Mesendoderm (in vitro differentiated cells): ENCODE data around the gene RFC2.
"Not testable (repeated sequence)": the region's sequence is repeated elsewhere in the genome, so short reads cannot be mapped to it uniquely, and the experiment has no call there.

ENCODE experiments used
- DNase-seq: peaks from one replicate; pipeline ENCODE4 v3.0.0; 2013
- H2AK5ac ChIP-seq: 2 replicates; pipeline ENCODE4 v1.6.1; 2013; ENCODE audit warnings: low read length, inconsistent platforms
- H2BK120ac ChIP-seq: 2 replicates; pipeline ENCODE4 v1.6.1; 2013; ENCODE audit warnings: low read depth, mild to moderate bottlenecking, low read length, moderate library complexity, mixed read lengths
- H2BK15ac ChIP-seq: replicated peaks from 2 replicates; pipeline ENCODE4 v1.6.1; 2013; ENCODE audit warnings: low read depth, mild to moderate bottlenecking, moderate library complexity
- H2BK5ac ChIP-seq: 2 replicates; pipeline ENCODE4 v1.6.1; 2013; ENCODE audit warnings: low read length, inconsistent platforms
- H3K18ac ChIP-seq: 2 replicates; pipeline ENCODE4 v1.6.1; 2013; ENCODE audit warnings: mild to moderate bottlenecking, low read length, mixed read lengths
- H3K23ac ChIP-seq: one replicate; pipeline ENCODE4 v1.6.1; 2013; ENCODE audit warnings: low read length
- H3K27ac ChIP-seq: 2 replicates; pipeline ENCODE4 v1.5.1; 2013; ENCODE audit warnings: low read depth, mild to moderate bottlenecking, inconsistent platforms, low read length, moderate library complexity
- H3K27me3 ChIP-seq: 2 replicates; pipeline ENCODE4 v1.6.1; 2013; ENCODE audit warnings: low read length, control low read depth, mild to moderate bottlenecking, inconsistent platforms; ENCODE audit not compliant: insufficient read depth, poor library complexity
- H3K36me3 ChIP-seq: 2 replicates; pipeline ENCODE4 v1.6.1; 2013; ENCODE audit warnings: low read length, inconsistent platforms; ENCODE audit not compliant: control insufficient read depth, insufficient read depth
- H3K4ac ChIP-seq: one replicate; pipeline ENCODE4 v1.6.1; 2013; ENCODE audit warnings: low read depth, mild to moderate bottlenecking, low read length, moderate library complexity
- H3K4me1 ChIP-seq: 2 replicates; pipeline ENCODE4 v1.6.1; 2013; ENCODE audit warnings: low read depth, low read length, inconsistent platforms; ENCODE audit not compliant: control insufficient read depth
- H3K4me2 ChIP-seq: 2 replicates; pipeline ENCODE4 v1.6.1; 2013; ENCODE audit warnings: low read length
- H3K4me3 ChIP-seq: 2 replicates; pipeline ENCODE4 v1.5.1; 2013; ENCODE audit warnings: mild to moderate bottlenecking, low read length
- H3K56ac ChIP-seq: one replicate; pipeline ENCODE4 v1.6.1; 2013; ENCODE audit warnings: low read length
- H3K79me1 ChIP-seq: 2 replicates; pipeline ENCODE4 v1.6.1; 2013; ENCODE audit warnings: low read length, inconsistent platforms
- H3K79me2 ChIP-seq: 2 replicates; pipeline ENCODE4 v1.6.1; 2013; ENCODE audit warnings: mild to moderate bottlenecking, low read length; ENCODE audit not compliant: control insufficient read depth, insufficient read depth
- H3K9ac ChIP-seq: 2 replicates; pipeline ENCODE4 v1.6.1; 2013; ENCODE audit warnings: low read length, inconsistent platforms
- H4K5ac ChIP-seq: one replicate; pipeline ENCODE4 v1.6.1; 2013; ENCODE audit warnings: low read length
- H4K8ac ChIP-seq: one replicate; pipeline ENCODE4 v1.6.1; 2013; ENCODE audit warnings: low read depth, mild to moderate bottlenecking, control low read depth, low read length, moderate library complexity
- WGBS: extraction: QIAGEN DNeasy Blood & Tissue Kit; methylation state at CpG from one replicate; pipeline ENCODE4 v1.1.7; 2013; ENCODE audit warnings: low lambda C conversion rate, missing lambda C conversion rate; ENCODE audit not compliant: insufficient coverage; ENCODE audit errors: extremely low coverage; 5-methylcytosine and 5-hydroxymethylcytosine counted together

Gene RFC2

GRCh38 chr7:74212661-74213060, 41.5 kb downstream of the RFC2 start:
- H3K27me3 ChIP-seq = no peaks in the 10 kb centered on the region
- H3K9ac ChIP-seq = no peak overlapping the region
- DNase-seq = no peak
- H2AK5ac ChIP-seq = no peak overlapping the region
- no CpG with 5 or more reads among the region's 11 CpGs for WGBS
- H3K79me1 ChIP-seq = no peaks in the 10 kb centered on the region
- no peak overlapping the region for H3K4me3 ChIP-seq
- no peak overlapping the region for H3K23ac ChIP-seq
- H4K5ac ChIP-seq = no peak overlapping the region
- no peaks in the 10 kb centered on the region for H3K79me2 ChIP-seq
- H3K36me3 ChIP-seq = no peaks in the 10 kb centered on the region
- H3K4ac ChIP-seq = no peak overlapping the region
- no peak overlapping the region for H4K8ac ChIP-seq
- H3K27ac ChIP-seq = no peak overlapping the region
- H3K4me1 ChIP-seq = no peaks in the 10 kb centered on the region
- H2BK15ac ChIP-seq = no peak overlapping the region
- H3K56ac ChIP-seq = no peak overlapping the region
- H2BK120ac ChIP-seq = no peak overlapping the region
- no peak overlapping the region for H3K4me2 ChIP-seq
- no peak overlapping the region for H2BK5ac ChIP-seq
- H3K18ac ChIP-seq = no peak overlapping the region

- H3K56ac ChIP-seq, H2BK5ac ChIP-seq, H2AK5ac ChIP-seq, H3K4me2 ChIP-seq, H3K18ac ChIP-seq, H2BK15ac ChIP-seq, DNase-seq, H3K4ac ChIP-seq, H3K79me1 ChIP-seq, H3K4me1 ChIP-seq, H3K36me3 ChIP-seq, H3K4me3 ChIP-seq, H4K5ac ChIP-seq, H2BK120ac ChIP-seq, H3K9ac ChIP-seq, H3K27ac ChIP-seq, H4K8ac ChIP-seq, H3K79me2 ChIP-seq, H3K27me3 ChIP-seq, H3K23ac ChIP-seq: not testable (repeated sequence)
- WGBS = no CpG with 5 or more reads among the region's 7 CpGs
Measured at GRCh38 chr7:74208241-74208640, 46.0 kb downstream of the RFC2 start.

GRCh38 chr7:74207586-74207985, 46.6 kb downstream of the RFC2 start:
- Histone ChIP-seq H3K23ac (no peak overlapping the region), H3K36me3 (no peaks in the 10 kb centered on the region), H2BK5ac (no peak overlapping the region), H3K56ac (no peak overlapping the region), H2BK120ac (no peak overlapping the region), H3K9ac (no peak overlapping the region), H4K8ac (no peak overlapping the region), H2AK5ac (no peak overlapping the region), H3K18ac (no peak overlapping the region), H3K4me1 (no peaks in the 10 kb centered on the region), H3K4me3 (no peak overlapping the region), H3K4ac (no peak overlapping the region), H3K79me1 (no peaks in the 10 kb centered on the region), H3K79me2 (no peaks in the 10 kb centered on the region), H3K27ac (no peak overlapping the region), H2BK15ac (no peak overlapping the region), H3K27me3 (no peaks in the 10 kb centered on the region), H4K5ac (no peak overlapping the region), H3K4me2 (no peak overlapping the region)
- no peak for DNase-seq
- WGBS = no CpG with 5 or more reads among the region's 11 CpGs

- no peak overlapping the region for H3K4me3 ChIP-seq
- no peak overlapping the region for H2AK5ac ChIP-seq
- no peak overlapping the region for H3K4ac ChIP-seq
- H3K79me2 ChIP-seq = no peaks in the 10 kb centered on the region
- H3K4me1 ChIP-seq = no peaks in the 10 kb centered on the region
- H3K23ac ChIP-seq = no peak overlapping the region
- no peaks in the 10 kb centered on the region for H3K27me3 ChIP-seq
- H4K8ac ChIP-seq = no peak overlapping the region
- no peak overlapping the region for H3K27ac ChIP-seq
- no peak overlapping the region for H2BK120ac ChIP-seq
- no peak overlapping the region for H3K4me2 ChIP-seq
- no peak overlapping the region for H3K56ac ChIP-seq
- no peak overlapping the region for H3K18ac ChIP-seq
- H3K36me3 ChIP-seq = no peaks in the 10 kb centered on the region
- peak; percentile 82 for DNase-seq
- H4K5ac ChIP-seq = no peak overlapping the region
- no peak overlapping the region for H2BK5ac ChIP-seq
- H3K9ac ChIP-seq = no peak overlapping the region
- H3K79me1 ChIP-seq = no peaks in the 10 kb centered on the region
- no CpG with 5 or more reads among the region's 23 CpGs for WGBS
- no peak overlapping the region for H2BK15ac ChIP-seq
Measured at GRCh38 chr7:74206589-74207120, 47.5 kb downstream of the RFC2 start.

GRCh38 chr7:74206052-74206451, 48.1 kb downstream of the RFC2 start:
- H4K5ac ChIP-seq, H3K27me3 ChIP-seq, H2AK5ac ChIP-seq, H2BK15ac ChIP-seq, H3K18ac ChIP-seq, H4K8ac ChIP-seq, H3K27ac ChIP-seq, H3K79me2 ChIP-seq, H3K23ac ChIP-seq, H3K4me1 ChIP-seq, H3K4ac ChIP-seq, H2BK120ac ChIP-seq, H2BK5ac ChIP-seq, H3K4me2 ChIP-seq, H3K56ac ChIP-seq, DNase-seq, H3K79me1 ChIP-seq, H3K9ac ChIP-seq, H3K36me3 ChIP-seq, H3K4me3 ChIP-seq: not testable (repeated sequence)
- WGBS = no CpG with 5 or more reads among the region's 10 CpGs

GRCh38 chr7:74203956-74204618, 50.1 kb downstream of the RFC2 start:
- Histone ChIP-seq H3K4me2 (no peak overlapping the region), H3K27ac (no peak overlapping the region), H3K79me1 (no peaks in the 10 kb centered on the region), H2AK5ac (no peak overlapping the region), H2BK15ac (no peak overlapping the region), H3K18ac (no peak overlapping the region), H3K79me2 (no peaks in the 10 kb centered on the region), H4K5ac (no peak overlapping the region), H3K23ac (no peak overlapping the region), H3K4me1 (no peaks in the 10 kb centered on the region), H4K8ac (no peak overlapping the region), H3K56ac (no peak overlapping the region), H3K27me3 (no peaks in the 10 kb centered on the region), H2BK5ac (no peak overlapping the region), H2BK120ac (no peak overlapping the region), H3K36me3 (no peaks in the 10 kb centered on the region), H3K4me3 (no peak overlapping the region), H3K9ac (no peak overlapping the region), H3K4ac (no peak overlapping the region)
- no CpG with 5 or more reads among the region's 1 CpG for WGBS
- DNase-seq = no peak
